ENCODE measurements around the gene GNAT1. TPM values are rescaled to one million over a fixed set of nuclear protein-coding genes. Genes with fewer than 3 reads are reported as not detected.
A peak's percentile ranks its signal among the peaks of the same experiment; 100 is the strongest.

The GNAT1 gene
- polyA plus RNA-seq, 1 donor: not detected

GRCh38 chr3:50192689-50193141 lies 1.3 kb downstream of the GNAT1 start:
- peak in 1 of 2 donors; percentile 30 for DNase-seq
- Histone ChIP-seq H3K36me3 (ENCODE audit: control insufficient read depth, insufficient read depth, low read length) (no peaks in the 10 kb centered on the region), H3K4me1 (ENCODE audit: control insufficient read depth, insufficient read depth, low read length) (peaks cover 22% of the 10 kb centered on the region), H3K9me3 (ENCODE audit: control insufficient read depth, low read depth, low read length) (peaks cover 12% of the 10 kb centered on the region), H3K4me3 (ENCODE audit: low read length) (no peak overlapping the region), H3K27me3 (ENCODE audit: control insufficient read depth, insufficient read depth, low read length) (peaks cover 37% of the 10 kb centered on the region), H3K27ac (ENCODE audit: low read length) (no peak overlapping the region)
- no CpG with 5 or more reads among the region's 21 CpGs for WGBS (ENCODE audit: insufficient coverage, low lambda C conversion rate)

DNA sequence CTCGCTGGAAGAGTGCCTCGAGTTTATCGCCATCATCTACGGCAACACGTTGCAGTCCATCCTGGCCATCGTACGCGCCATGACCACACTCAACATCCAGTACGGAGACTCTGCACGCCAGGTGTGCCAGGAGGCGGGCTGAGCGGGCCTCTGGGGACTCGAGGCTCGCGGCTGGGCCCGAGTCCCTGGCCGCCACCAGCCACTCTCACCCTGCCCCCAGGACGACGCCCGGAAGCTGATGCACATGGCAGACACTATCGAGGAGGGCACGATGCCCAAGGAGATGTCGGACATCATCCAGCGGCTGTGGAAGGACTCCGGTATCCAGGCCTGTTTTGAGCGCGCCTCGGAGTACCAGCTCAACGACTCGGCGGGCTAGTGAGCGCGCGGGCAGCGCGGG lies 1.9 kb downstream of the GNAT1 start:
- Histone ChIP-seq H3K4me1 (ENCODE audit: control insufficient read depth, insufficient read depth, low read length) (peaks cover 22% of the 10 kb centered on the region), H3K9me3 (ENCODE audit: control insufficient read depth, low read depth, low read length) (peaks cover 12% of the 10 kb centered on the region), H3K36me3 (ENCODE audit: control insufficient read depth, insufficient read depth, low read length) (no peaks in the 10 kb centered on the region), H3K4me3 (ENCODE audit: low read length) (no peak overlapping the region), H3K27ac (ENCODE audit: low read length) (no peak overlapping the region), H3K27me3 (ENCODE audit: control insufficient read depth, insufficient read depth, low read length) (peaks cover 37% of the 10 kb centered on the region)
- no CpG with 5 or more reads among the region's 36 CpGs for WGBS (ENCODE audit: insufficient coverage, low lambda C conversion rate)
- no peak for DNase-seq

DNA sequence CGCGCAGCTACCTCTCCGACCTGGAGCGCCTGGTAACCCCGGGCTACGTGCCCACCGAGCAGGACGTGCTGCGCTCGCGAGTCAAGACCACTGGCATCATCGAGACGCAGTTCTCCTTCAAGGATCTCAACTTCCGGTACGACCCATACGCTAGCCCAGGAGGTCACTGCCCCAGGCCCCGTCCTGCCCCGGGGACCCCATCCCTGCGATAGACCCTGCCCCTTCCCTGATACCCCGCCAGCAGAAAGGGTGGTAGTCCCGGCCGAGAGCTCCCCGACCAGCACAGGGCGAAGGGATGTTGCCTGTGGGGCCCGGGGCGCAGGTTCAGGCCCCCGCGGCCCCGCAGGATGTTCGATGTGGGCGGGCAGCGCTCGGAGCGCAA lies 2.3 kb downstream of the GNAT1 start:
- peaks cover 22% of the 10 kb centered on the region for H3K4me1 ChIP-seq (ENCODE audit: control insufficient read depth, insufficient read depth, low read length)
- H3K4me3 ChIP-seq (ENCODE audit: low read length): no peak overlapping the region
- peaks cover 37% of the 10 kb centered on the region for H3K27me3 ChIP-seq (ENCODE audit: control insufficient read depth, insufficient read depth, low read length)
- H3K36me3 ChIP-seq (ENCODE audit: control insufficient read depth, insufficient read depth, low read length): no peaks in the 10 kb centered on the region
- no peak overlapping the region for H3K27ac ChIP-seq (ENCODE audit: low read length)
- no CpG with 5 or more reads among the region's 34 CpGs for WGBS (ENCODE audit: insufficient coverage, low lambda C conversion rate)
- peaks cover 12% of the 10 kb centered on the region for H3K9me3 ChIP-seq (ENCODE audit: control insufficient read depth, low read depth, low read length)
- no peak for DNase-seq

GRCh38 chr3:50194128-50194902 lies 2.9 kb downstream of the GNAT1 start:
- no peak overlapping the region for H3K4me3 ChIP-seq (ENCODE audit: low read length)

DNA sequence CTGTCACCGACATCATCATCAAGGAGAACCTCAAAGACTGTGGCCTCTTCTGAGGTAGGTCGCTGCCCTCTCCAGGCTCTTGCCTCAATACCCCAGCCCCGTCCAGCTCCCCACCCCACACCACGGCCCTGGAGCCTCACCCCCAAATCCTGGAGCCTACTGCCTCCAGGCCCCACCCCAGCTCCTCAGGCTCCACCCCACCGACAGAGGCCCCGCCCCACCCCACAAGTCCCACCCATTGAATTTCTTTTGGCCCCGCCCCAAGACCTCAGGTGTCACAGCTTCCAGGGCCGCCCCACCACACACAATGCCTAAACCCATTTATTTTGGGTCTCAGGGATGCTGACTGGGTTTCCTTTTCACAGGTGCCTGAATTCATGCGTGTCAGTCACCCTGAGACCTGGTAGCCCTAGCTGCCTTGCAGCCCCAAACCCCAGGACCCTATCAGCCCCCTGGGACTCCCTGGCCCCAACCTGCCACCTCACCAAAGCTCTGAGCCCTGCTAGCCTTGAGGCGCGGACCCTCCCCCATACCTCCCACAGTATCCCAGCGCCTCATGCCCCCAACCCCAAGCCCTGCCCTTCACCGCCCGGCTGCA lies 3.6 kb downstream of the GNAT1 start:
- DNase-seq: no peak
- peaks cover 37% of the 10 kb centered on the region for H3K27me3 ChIP-seq (ENCODE audit: control insufficient read depth, insufficient read depth, low read length)
- H3K4me3 ChIP-seq (ENCODE audit: low read length): no peak overlapping the region
- no peak overlapping the region for H3K27ac ChIP-seq (ENCODE audit: low read length)
- peaks cover 12% of the 10 kb centered on the region for H3K9me3 ChIP-seq (ENCODE audit: control insufficient read depth, low read depth, low read length)
- peaks cover 22% of the 10 kb centered on the region for H3K4me1 ChIP-seq (ENCODE audit: control insufficient read depth, insufficient read depth, low read length)
- H3K36me3 ChIP-seq (ENCODE audit: control insufficient read depth, insufficient read depth, low read length): no peaks in the 10 kb centered on the region
- WGBS (ENCODE audit: insufficient coverage, low lambda C conversion rate): no CpG with 5 or more reads among the region's 14 CpGs

More at GRCh38 chr3:50194128-50194902, 2.9 kb downstream of the GNAT1 start:
- DNase-seq: peak; percentile 60 to 61
- H3K27ac ChIP-seq (ENCODE audit: low read length): no peak overlapping the region
- peaks cover 22% of the 10 kb centered on the region for H3K4me1 ChIP-seq (ENCODE audit: control insufficient read depth, insufficient read depth, low read length)
- no CpG with 5 or more reads among the region's 70 CpGs for WGBS (ENCODE audit: insufficient coverage, low lambda C conversion rate)
- H3K36me3 ChIP-seq (ENCODE audit: control insufficient read depth, insufficient read depth, low read length): no peaks in the 10 kb centered on the region
- H3K9me3 ChIP-seq (ENCODE audit: control insufficient read depth, low read depth, low read length): peaks cover 12% of the 10 kb centered on the region
- H3K27me3 ChIP-seq (ENCODE audit: control insufficient read depth, insufficient read depth, low read length): peaks cover 37% of the 10 kb centered on the region

- peaks cover 12% of the 10 kb centered on the region for H3K9me3 ChIP-seq (ENCODE audit: control insufficient read depth, low read depth, low read length)
- no peaks in the 10 kb centered on the region for H3K36me3 ChIP-seq (ENCODE audit: control insufficient read depth, insufficient read depth, low read length)
- H3K27me3 ChIP-seq (ENCODE audit: control insufficient read depth, insufficient read depth, low read length): peaks cover 37% of the 10 kb centered on the region
- peaks cover 22% of the 10 kb centered on the region for H3K4me1 ChIP-seq (ENCODE audit: control insufficient read depth, insufficient read depth, low read length)
- no peak overlapping the region for H3K27ac ChIP-seq (ENCODE audit: low read length)
- no CpG with 5 or more reads among the region's 4 CpGs for WGBS (ENCODE audit: insufficient coverage, low lambda C conversion rate)
- DNase-seq: peak in 1 of 2 donors; percentile 49
- H3K4me3 ChIP-seq (ENCODE audit: low read length): no peak overlapping the region
These were observed 4.3 kb downstream of the GNAT1 start for GRCh38 chr3:50195501-50196252.

- H3K9me3 ChIP-seq (ENCODE audit: control insufficient read depth, low read depth, low read length): peaks cover 12% of the 10 kb centered on the region
- H3K27me3 ChIP-seq (ENCODE audit: control insufficient read depth, insufficient read depth, low read length): peaks cover 37% of the 10 kb centered on the region
- peaks cover 26% of the 10 kb centered on the region for H3K4me1 ChIP-seq (ENCODE audit: control insufficient read depth, insufficient read depth, low read length)
- H3K27ac ChIP-seq (ENCODE audit: low read length): no peak overlapping the region
- no peak overlapping the region for H3K4me3 ChIP-seq (ENCODE audit: low read length)
- no peaks in the 10 kb centered on the region for H3K36me3 ChIP-seq (ENCODE audit: control insufficient read depth, insufficient read depth, low read length)
- no CpG with 5 or more reads among the region's 6 CpGs for WGBS (ENCODE audit: insufficient coverage, low lambda C conversion rate)
- DNase-seq: no peak
These were observed 4.9 kb downstream of the GNAT1 start for GRCh38 chr3:50196253-50196801.

DNA sequence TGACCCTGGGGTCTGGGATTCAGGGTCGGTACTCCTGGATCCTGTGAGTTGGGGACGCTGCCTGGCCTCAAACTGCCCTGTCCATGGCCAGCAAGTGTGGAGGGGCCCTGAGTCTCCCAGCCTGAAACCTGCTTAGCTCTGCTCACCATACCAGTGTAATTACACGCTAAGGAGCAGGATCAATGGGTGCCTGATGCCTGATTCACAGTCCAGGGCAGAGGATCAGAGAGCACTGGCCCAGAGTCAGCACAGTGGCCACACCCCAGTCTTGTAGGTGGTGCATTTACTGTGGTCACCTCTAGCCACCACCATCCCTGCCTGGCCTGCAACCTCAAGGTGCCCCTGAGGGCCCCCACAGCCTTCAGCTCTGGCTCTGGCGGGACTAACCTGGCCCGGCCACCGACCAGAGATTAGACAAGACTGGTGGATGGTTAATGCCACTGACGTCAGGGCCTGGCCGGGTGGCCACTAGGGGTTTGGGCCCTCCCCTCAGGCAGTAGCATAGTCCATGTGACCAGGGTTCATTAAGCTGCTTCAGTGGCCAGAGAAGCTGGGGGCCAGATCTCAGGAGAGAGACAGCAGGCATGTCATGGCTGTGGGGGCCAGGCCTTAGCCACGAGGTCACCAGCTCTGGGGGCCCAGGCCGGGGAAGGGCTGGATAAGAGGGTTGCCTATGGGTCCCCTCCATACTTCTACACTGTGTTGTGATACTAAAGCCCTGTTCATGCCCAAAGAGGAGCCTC lies 10.3 kb downstream of the GNAT1 start:
- H3K27me3 ChIP-seq (ENCODE audit: control insufficient read depth, insufficient read depth, low read length): peaks cover 37% of the 10 kb centered on the region
- peak overlapping the region; percentile 24 for H3K27ac ChIP-seq (ENCODE audit: low read length)
- no peak overlapping the region for H3K4me3 ChIP-seq (ENCODE audit: low read length)
- peak; percentile 64 to 76 for DNase-seq
- H3K36me3 ChIP-seq (ENCODE audit: control insufficient read depth, insufficient read depth, low read length): no peaks in the 10 kb centered on the region
- no CpG with 5 or more reads among the region's 10 CpGs for WGBS (ENCODE audit: insufficient coverage, low lambda C conversion rate)
- peaks cover 19% of the 10 kb centered on the region for H3K4me1 ChIP-seq (ENCODE audit: control insufficient read depth, insufficient read depth, low read length)
- H3K9me3 ChIP-seq (ENCODE audit: control insufficient read depth, low read depth, low read length): peaks cover 8% of the 10 kb centered on the region

GRCh38 chr3:50202353-50203112 lies 11.1 kb downstream of the GNAT1 start:
- Histone ChIP-seq H3K36me3 (ENCODE audit: control insufficient read depth, insufficient read depth, low read length) (no peaks in the 10 kb centered on the region), H3K4me3 (ENCODE audit: low read length) (no peak overlapping the region), H3K4me1 (ENCODE audit: control insufficient read depth, insufficient read depth, low read length) (peaks cover 19% of the 10 kb centered on the region), H3K27me3 (ENCODE audit: control insufficient read depth, insufficient read depth, low read length) (peaks cover 39% of the 10 kb centered on the region), H3K27ac (ENCODE audit: low read length) (peak overlapping the region; percentile 24), H3K9me3 (ENCODE audit: control insufficient read depth, low read depth, low read length) (peaks cover 8% of the 10 kb centered on the region)
- DNase-seq: no peak
- WGBS (ENCODE audit: insufficient coverage, low lambda C conversion rate): no CpG with 5 or more reads among the region's 16 CpGs

Data from large intestine (tissue), 3 donors.